ENCODE results near the gene SLC44A1. TPM values are rescaled to one million over a fixed set of nuclear protein-coding genes. Genes with fewer than 3 reads are reported as not detected.
A peak's percentile ranks its signal among the peaks of the same experiment; 100 is the strongest.

The SLC44A1 gene
- polyA plus RNA-seq, 10 donors: 15.2 to 22.2 (median 17.2) TPM

- no peak for DNase-seq
Measured at GRCh38 chr9:105331755-105332154, 87.3 kb downstream of the SLC44A1 start.

GRCh38 chr9:105332471-105332870, 88.0 kb downstream of the SLC44A1 start:
- DNase-seq: peak in 1 of 3 donors; percentile 19

GRCh38 chr9:105333076-105333475, 88.6 kb downstream of the SLC44A1 start:
- no peak for DNase-seq

- DNase-seq: no peak
Measured at GRCh38 chr9:105333811-105334210, 89.4 kb downstream of the SLC44A1 start.

- DNase-seq: no peak
Measured at GRCh38 chr9:105338308-105338707, 93.9 kb downstream of the SLC44A1 start.

- no peak for DNase-seq
Measured at GRCh38 chr9:105339849-105340248, 95.4 kb downstream of the SLC44A1 start.

- no peak for DNase-seq
Measured at GRCh38 chr9:105341434-105342146, 97.1 kb downstream of the SLC44A1 start.

- no peak for DNase-seq
Measured at GRCh38 chr9:105342147-105342505, 97.7 kb downstream of the SLC44A1 start.

GRCh38 chr9:105344283-105344682, 99.8 kb downstream of the SLC44A1 start:
- no peak for DNase-seq

GRCh38 chr9:105345626-105346025, 101.2 kb downstream of the SLC44A1 start:
- no peak for DNase-seq

- no peak for DNase-seq
Measured at GRCh38 chr9:105346273-105346672, 101.8 kb downstream of the SLC44A1 start.

- no peak for DNase-seq
Measured at GRCh38 chr9:105354448-105354847, 110.0 kb downstream of the SLC44A1 start.

GRCh38 chr9:105355781-105356180, 111.3 kb downstream of the SLC44A1 start:
- DNase-seq: no peak

- DNase-seq: no peak
Measured at GRCh38 chr9:105357937-105358336, 113.5 kb downstream of the SLC44A1 start.

- no peak for DNase-seq
Measured at GRCh38 chr9:105359892-105360291, 115.4 kb downstream of the SLC44A1 start.

GRCh38 chr9:105360344-105360743, 115.9 kb downstream of the SLC44A1 start:
- DNase-seq: no peak

- no peak for DNase-seq
Measured at GRCh38 chr9:105361873-105362272, 117.4 kb downstream of the SLC44A1 start.

GRCh38 chr9:105362470-105362869, 118.0 kb downstream of the SLC44A1 start:
- DNase-seq: no peak

GRCh38 chr9:105363837-105364236, 119.4 kb downstream of the SLC44A1 start:
- DNase-seq: no peak

- no peak for DNase-seq
Measured at GRCh38 chr9:105369911-105370310, 125.5 kb downstream of the SLC44A1 start.

GRCh38 chr9:105373723-105374122, 129.3 kb downstream of the SLC44A1 start:
- no peak for DNase-seq

- no peak for DNase-seq
Measured at GRCh38 chr9:105375323-105375722, 130.9 kb downstream of the SLC44A1 start.

- no peak for DNase-seq
Measured at GRCh38 chr9:105376893-105377292, 132.4 kb downstream of the SLC44A1 start.

GRCh38 chr9:105385381-105385985, 141.0 kb downstream of the SLC44A1 start:
- DNase-seq: peak in 2 of 3 donors; percentile 63 to 83
